Karpas-422 (cell line): ENCODE data around the gene ATG4B. TPM values are rescaled to one million over a fixed set of nuclear protein-coding genes. Genes with fewer than 3 reads are reported as not detected.
A peak's percentile ranks its signal among the peaks of the same experiment; 100 is the strongest.
"Not testable (repeated sequence)": the region's sequence is repeated elsewhere in the genome, so short reads cannot be mapped to it uniquely, and the experiment has no call there.

Experiments
- DNase-seq: peaks from one replicate; pipeline ENCODE4 v3.0.0-alpha.2; 2015
- H2AFZ ChIP-seq: fragments of 200-600 bp; sonication (generic); 2 replicates; pipeline ENCODE4 v1.6.1; 2014; ENCODE audit warnings: antibody characterized with exemption, low read length, mixed read lengths
- H3K27ac ChIP-seq: fragments of 200-600 bp; sonication (generic); 2 replicates; pipeline ENCODE4 v1.5.1; 2014; ENCODE audit warnings: mild to moderate bottlenecking, low read length, moderate library complexity
- H3K27me3 ChIP-seq: fragments of 200-600 bp; sonication (generic); 2 replicates; pipeline ENCODE4 v1.6.1; 2014; ENCODE audit warnings: low read length, mixed read lengths
- H3K36me3 ChIP-seq: fragments of 200-600 bp; sonication (generic); 2 replicates; pipeline ENCODE4 v1.6.1; 2014; ENCODE audit warnings: low read length, mixed read lengths; ENCODE audit not compliant: insufficient read depth
- H3K4me1 ChIP-seq: fragments of 200-600 bp; sonication (generic); 2 replicates; pipeline ENCODE4 v1.6.1; 2014; ENCODE audit warnings: mild to moderate bottlenecking, low read length, mixed read lengths
- H3K4me2 ChIP-seq: fragments of 200-600 bp; sonication (generic); 2 replicates; pipeline ENCODE4 v1.6.1; 2014; ENCODE audit warnings: low read length, low read depth, mild to moderate bottlenecking; ENCODE audit not compliant: poor library complexity, severe bottlenecking
- H3K4me3 ChIP-seq: fragments of 200-600 bp; sonication (generic); 2 replicates; pipeline ENCODE4 v1.5.1; 2014; ENCODE audit warnings: mild to moderate bottlenecking, antibody characterized with exemption, low read length, mixed read lengths
- H3K79me2 ChIP-seq: fragments of 200-600 bp; sonication (generic); 2 replicates; pipeline ENCODE4 v1.6.1; 2014; ENCODE audit warnings: mild to moderate bottlenecking, low read length, mixed read lengths
- H3K9ac ChIP-seq: fragments of 200-600 bp; sonication (generic); 2 replicates; pipeline ENCODE4 v1.6.0; 2014; ENCODE audit warnings: low read length
- H3K9me2 ChIP-seq: fragments of 200-600 bp; sonication (generic), shearing (Covaris generic); replicated peaks from 2 replicates; pipeline ENCODE4 v1.6.0; 2014; ENCODE audit warnings: mild to moderate bottlenecking, low read length, moderate library complexity; ENCODE audit not compliant: insufficient read depth
- H3K9me3 ChIP-seq: fragments of 300-700, 200-600 bp; sonication (generic); 2 replicates; pipeline ENCODE4 v1.6.1; 2014; ENCODE audit warnings: low read length, mixed read lengths
- H4K20me1 ChIP-seq: fragments of 200-600 bp; sonication (generic); 2 replicates; pipeline ENCODE4 v1.6.1; 2014; ENCODE audit warnings: mild to moderate bottlenecking, antibody characterized with exemption, low read length, low read depth; ENCODE audit not compliant: insufficient read depth
- total RNA-seq: library from RNA; depleted of rRNA; stranded (reverse); fragments of >200 nt; shearing (Covaris generic); gene quantifications from 2 replicates; pipeline ENCODE4 v1.2.3, GENCODE V29; 2014; ENCODE audit warnings: low replicate concordance; rRNA removed

The ATG4B gene
- total RNA-seq = 63.9 and 66.6 TPM in 2 replicates

DNA sequence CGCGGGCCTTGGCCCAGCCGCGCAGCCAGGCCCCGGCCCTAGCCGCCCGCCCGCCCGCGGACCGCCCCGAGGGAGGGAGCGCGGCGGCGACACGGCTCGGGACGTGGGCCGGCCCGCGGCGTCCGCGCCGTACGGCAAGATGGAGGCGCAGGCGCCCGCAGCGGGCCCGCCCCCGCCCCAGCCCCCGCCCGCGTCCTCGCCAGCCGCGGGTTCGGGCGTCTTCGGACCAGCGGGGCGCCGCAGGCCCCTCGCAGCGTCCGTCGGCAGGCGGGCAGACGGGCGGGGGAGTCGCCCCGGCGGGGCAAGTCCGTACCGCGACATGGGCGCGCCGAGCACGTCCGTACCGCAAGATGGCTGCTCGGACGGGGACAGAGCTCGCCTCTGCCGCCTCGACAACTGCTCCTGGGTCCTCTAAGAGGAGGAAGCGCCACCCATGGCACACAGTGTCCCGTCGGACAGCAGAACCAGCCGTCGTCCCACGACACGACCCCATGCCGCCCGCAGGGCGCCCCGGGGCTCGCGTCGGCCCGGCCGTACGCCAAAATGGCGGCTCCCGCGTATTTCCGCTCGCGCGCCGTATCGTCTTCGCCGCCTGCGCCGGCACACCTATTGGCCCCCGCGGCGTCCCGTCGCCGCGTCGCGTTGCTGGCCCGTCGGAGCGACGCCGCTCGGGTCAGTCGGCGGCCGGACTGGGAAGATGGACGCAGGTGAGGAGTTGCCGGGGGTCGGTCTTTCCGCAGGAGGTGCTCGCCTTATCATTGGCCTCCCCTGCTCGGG is at the start of gene ATG4B, which contains the start of gene THAP4:
Gene ATG4B, plus strand, starts transcription at position 676 of the 777 bp plus-strand sequence. Its CDS starts 22 bp downstream, at position 698.
Gene THAP4, minus strand, starts transcription at position 141 of the 777 bp plus-strand sequence. CDS start 141 bp downstream, outside the sequence.
- Histone ChIP-seq H3K4me2 (peak within 1 kb of the TSS; percentile 95), H3K27me3 (no peaks in the 10 kb centered on the region), H2AFZ (peak within 1 kb of the TSS; percentile 91), H3K27ac (peak within 1 kb of the TSS; percentile 75), H3K36me3 (peaks cover 21% of the 10 kb centered on the region), H3K4me1 (peaks cover 22% of the 10 kb centered on the region), H3K79me2 (peaks cover 89% of the 10 kb centered on the region), H3K4me3 (peak within 1 kb of the TSS; percentile 99), H3K9me2 (no peaks in the 10 kb centered on the region), H3K9me3 (no peaks in the 10 kb centered on the region), H4K20me1 (peaks cover 4% of the 10 kb centered on the region; the same call in 1 of the 2 replicates), H3K9ac (peak within 1 kb of the TSS; percentile 94)
- peak; percentile 93 for DNase-seq

DNA sequence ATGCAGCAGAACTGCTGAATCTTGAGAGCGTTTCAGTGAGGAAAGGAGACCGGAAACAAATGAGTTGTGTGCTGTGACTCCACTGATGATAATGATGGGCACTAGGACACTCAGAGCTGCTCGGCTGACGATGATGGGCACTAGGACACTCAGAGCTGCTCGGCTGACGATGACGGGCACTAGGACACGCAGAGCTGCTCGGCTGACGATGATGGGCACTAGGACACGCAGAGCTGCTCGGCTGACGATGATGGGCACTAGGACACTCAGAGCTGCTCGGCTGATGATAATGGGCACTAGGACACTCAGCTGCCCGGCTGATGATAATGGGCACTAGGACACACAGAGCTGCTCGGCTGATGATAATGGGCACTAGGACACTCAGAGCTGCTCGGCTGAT is 47.6 kb upstream of the ATG4B start:
- not testable (repeated sequence) for H3K9ac ChIP-seq, DNase-seq, H3K27ac ChIP-seq, H4K20me1 ChIP-seq, H3K4me2 ChIP-seq, H3K4me1 ChIP-seq, H3K27me3 ChIP-seq, H3K9me2 ChIP-seq, H3K79me2 ChIP-seq, H2AFZ ChIP-seq, H3K4me3 ChIP-seq
- peaks cover 13% of the 10 kb centered on the region; the same call in 1 of the 2 replicates for H3K9me3 ChIP-seq
- H3K36me3 ChIP-seq = peaks cover 51% of the 10 kb centered on the region

DNA sequence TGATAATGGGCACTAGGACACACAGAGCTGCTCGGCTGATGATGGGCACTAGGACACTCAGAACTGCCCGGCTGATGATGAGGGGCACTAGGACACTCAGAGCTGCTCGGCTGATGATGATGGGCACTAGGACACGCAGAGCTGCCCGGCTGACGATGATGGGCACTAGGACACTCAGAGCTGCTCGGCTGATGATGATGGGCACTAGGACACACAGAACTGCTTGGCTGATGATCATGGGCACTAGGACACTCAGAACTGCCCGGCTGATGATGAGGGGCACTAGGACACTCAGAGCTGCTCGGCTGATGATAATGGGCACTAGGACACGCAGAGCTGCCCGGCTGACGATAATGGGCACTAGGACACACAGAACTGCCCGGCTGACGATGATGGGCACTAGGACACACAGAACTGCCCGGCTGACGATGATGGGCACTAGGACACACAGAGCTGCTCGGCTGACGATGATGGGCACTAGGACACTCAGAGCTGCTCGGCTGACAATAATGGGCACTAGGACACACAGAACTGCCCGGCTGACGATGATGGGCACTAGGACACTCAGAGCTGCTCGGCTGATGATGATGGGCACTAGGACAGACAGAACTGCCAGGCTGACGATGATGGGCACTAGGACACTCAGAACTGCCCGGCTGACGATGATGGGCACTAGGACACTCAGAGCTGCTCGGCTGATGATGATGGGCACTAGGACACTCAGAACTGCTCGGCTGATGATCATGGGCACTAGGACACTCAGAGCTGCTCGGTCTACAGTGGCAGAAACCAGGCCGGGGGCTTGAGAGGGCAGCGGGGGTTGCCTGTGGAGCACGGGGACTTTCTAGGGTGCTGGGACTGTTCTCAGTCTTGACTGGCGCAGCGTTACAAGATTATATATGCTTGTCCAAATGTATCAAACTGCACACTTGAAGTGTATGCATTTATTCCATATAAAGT is 46.7 kb upstream of the ATG4B start:
- not testable (repeated sequence) for H3K4me3 ChIP-seq
- H3K36me3 ChIP-seq = peaks cover 44% of the 10 kb centered on the region

DNA sequence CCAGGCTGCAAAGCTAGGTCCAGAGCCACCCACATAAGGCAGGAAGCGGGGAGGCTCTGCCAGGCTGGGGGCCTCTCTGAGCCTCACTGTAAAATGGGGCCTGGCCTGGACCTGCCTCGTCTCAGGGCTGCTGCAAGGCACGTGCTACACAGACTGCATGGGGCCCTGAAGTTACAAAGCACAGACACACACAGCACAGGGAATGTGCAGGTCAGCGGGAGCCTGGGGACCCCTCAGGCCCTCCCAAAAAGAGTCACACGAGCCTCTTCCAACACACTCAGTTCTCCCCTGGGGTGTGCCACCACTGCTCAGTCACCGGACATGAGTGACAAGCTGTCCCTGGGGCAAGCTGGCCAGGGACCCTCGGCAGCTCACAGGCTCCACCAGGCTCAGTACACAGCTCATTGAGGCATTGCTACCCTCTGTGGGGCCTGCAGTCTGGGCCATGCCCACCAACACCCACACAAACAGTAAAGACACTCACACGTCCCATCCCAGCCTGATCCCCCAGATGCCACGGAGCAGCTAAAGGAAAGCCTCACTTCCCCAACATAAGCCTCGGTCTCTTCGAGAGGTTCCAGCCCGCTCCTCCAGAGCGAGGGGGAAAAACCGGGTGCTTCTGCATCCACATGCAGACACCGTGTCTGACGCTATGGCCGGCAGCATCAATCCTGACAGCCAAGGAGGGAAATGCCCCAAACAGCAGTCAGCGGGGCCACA is 45.2 kb upstream of the ATG4B start:
- Histone ChIP-seq H3K9me3 (peaks cover 8% of the 10 kb centered on the region; the same call in 1 of the 2 replicates), H3K27me3 (no peaks in the 10 kb centered on the region), H4K20me1 (no peaks in the 10 kb centered on the region), H3K36me3 (peaks cover 32% of the 10 kb centered on the region), H3K9ac (no peak overlapping the region), H3K4me3 (no peak overlapping the region), H2AFZ (no peak overlapping the region), H3K27ac (no peak overlapping the region), H3K4me2 (no peak overlapping the region), H3K9me2 (no peaks in the 10 kb centered on the region), H3K4me1 (no peaks in the 10 kb centered on the region), H3K79me2 (no peaks in the 10 kb centered on the region)
- DNase-seq = no peak

More for the DNA sequence above, 46.7 kb upstream of the ATG4B start:
- H3K4me1 ChIP-seq, H3K9ac ChIP-seq, H3K27me3 ChIP-seq, H3K27ac ChIP-seq, DNase-seq, H3K79me2 ChIP-seq, H4K20me1 ChIP-seq, H3K4me2 ChIP-seq, H3K9me2 ChIP-seq, H2AFZ ChIP-seq: not testable (repeated sequence)
- H3K9me3 ChIP-seq = peaks cover 13% of the 10 kb centered on the region; the same call in 1 of the 2 replicates

DNA sequence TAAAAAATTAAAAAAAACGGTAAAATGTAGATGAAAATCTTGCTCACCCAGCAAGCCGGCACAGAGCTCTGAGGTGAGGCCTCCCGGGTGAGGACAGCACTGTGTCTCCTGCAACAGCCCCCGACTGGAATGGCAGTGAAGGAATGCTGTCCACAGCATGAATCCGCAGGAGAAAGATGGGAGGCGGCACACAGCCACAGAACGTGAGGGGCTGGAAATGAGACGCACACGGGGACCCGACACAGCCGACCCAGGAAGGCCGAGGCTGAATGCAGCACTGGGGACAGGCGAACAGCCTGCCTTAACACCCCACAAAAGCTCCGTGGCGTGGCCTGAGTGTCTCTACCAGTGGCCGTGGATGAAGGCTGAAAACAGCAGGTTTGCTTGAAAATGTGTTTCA is 44.2 kb upstream of the ATG4B start:
- no peak overlapping the region for H2AFZ ChIP-seq
- H3K27ac ChIP-seq = no peak overlapping the region
- no peaks in the 10 kb centered on the region for H3K4me1 ChIP-seq
- no peak overlapping the region for H3K9ac ChIP-seq
- no peak for DNase-seq
- no peak overlapping the region for H3K4me2 ChIP-seq
- no peaks in the 10 kb centered on the region for H3K79me2 ChIP-seq
- no peaks in the 10 kb centered on the region for H3K27me3 ChIP-seq
- H3K9me3 ChIP-seq = peaks cover 6% of the 10 kb centered on the region; the same call in 1 of the 2 replicates
- no peaks in the 10 kb centered on the region for H4K20me1 ChIP-seq
- H3K9me2 ChIP-seq = no peaks in the 10 kb centered on the region
- peaks cover 29% of the 10 kb centered on the region for H3K36me3 ChIP-seq
- H3K4me3 ChIP-seq = no peak overlapping the region

DNA sequence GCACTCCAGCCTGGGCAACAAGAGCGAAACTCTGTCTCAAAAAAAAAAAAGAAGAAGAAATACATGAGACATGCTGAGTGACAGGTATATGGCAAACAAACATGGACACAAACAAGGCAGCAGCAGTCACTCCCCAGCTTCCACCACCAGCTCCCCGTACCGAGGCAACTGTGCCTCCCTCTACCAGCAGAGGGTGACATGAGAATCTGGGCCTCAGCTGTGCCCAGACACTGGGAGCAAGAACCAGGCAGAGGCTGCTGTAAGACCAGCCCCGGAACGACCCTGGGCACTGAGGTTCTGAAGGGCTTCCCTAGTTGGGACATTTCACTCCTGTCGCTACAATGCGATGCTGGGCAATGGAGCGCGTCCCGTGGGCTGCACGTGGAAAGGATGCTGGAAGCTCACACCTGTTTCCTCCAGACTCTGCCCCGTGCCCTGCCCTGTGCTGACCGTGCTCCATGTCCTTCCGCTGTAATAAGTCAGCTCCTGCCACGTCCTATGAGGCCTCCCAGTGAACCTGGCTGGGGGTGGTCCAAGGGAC is 41.8 kb upstream of the ATG4B start:
- Histone ChIP-seq H3K9ac (no peak overlapping the region), H3K27me3 (no peaks in the 10 kb centered on the region), H4K20me1 (no peaks in the 10 kb centered on the region), H3K36me3 (peaks cover 27% of the 10 kb centered on the region), H3K79me2 (no peaks in the 10 kb centered on the region), H3K27ac (no peak overlapping the region), H3K4me3 (no peak overlapping the region), H3K4me1 (no peaks in the 10 kb centered on the region), H3K4me2 (no peak overlapping the region), H3K9me3 (peaks cover 3% of the 10 kb centered on the region; the same call in 1 of the 2 replicates), H2AFZ (no peak overlapping the region), H3K9me2 (no peaks in the 10 kb centered on the region)
- no peak for DNase-seq

DNA sequence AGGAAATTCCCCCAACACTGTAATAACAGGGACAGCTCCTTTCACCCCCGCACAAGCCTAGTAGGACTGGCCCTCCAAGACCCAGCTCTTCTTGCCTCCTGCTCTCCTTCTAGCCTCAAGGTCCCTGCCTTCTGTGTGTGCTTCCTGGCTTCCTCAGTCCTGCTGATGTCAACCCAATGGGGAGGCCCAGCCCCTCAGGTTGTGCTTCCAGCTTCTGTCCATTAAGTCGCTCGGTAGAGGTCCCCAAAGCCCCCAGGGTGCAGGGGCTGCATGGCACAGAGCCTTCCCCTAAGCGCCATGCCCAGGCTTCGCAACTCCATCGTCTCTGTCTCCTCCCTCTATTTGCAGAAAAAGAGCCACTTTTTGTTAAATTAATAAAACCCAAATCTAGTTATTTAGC is 39.9 kb upstream of the ATG4B start:
- H4K20me1 ChIP-seq = no peaks in the 10 kb centered on the region
- H3K27ac ChIP-seq = no peak overlapping the region
- H2AFZ ChIP-seq = no peak overlapping the region
- DNase-seq = no peak
- no peak overlapping the region for H3K4me3 ChIP-seq
- H3K9me2 ChIP-seq = no peaks in the 10 kb centered on the region
- peaks cover 12% of the 10 kb centered on the region; the same call in 1 of the 2 replicates for H3K36me3 ChIP-seq
- no peak overlapping the region for H3K9ac ChIP-seq
- H3K27me3 ChIP-seq = no peaks in the 10 kb centered on the region
- H3K9me3 ChIP-seq = no peaks in the 10 kb centered on the region
- no peaks in the 10 kb centered on the region for H3K4me1 ChIP-seq
- H3K4me2 ChIP-seq = no peak overlapping the region
- H3K79me2 ChIP-seq = no peaks in the 10 kb centered on the region
